NCI-H345 treated with DMSO at 0.1 percent for 48 hours (cell line): Measurements from ENCODE around the gene CYP2S1.
A peak's percentile ranks its signal among the peaks of the same experiment; 100 is the strongest.

Source experiments
- DNase-seq: peaks from one replicate; lab custom pipeline; 2025; ENCODE audit not compliant: unreplicated experiment; lab: John Stamatoyannopoulos, UW

Gene CYP2S1

DNA sequence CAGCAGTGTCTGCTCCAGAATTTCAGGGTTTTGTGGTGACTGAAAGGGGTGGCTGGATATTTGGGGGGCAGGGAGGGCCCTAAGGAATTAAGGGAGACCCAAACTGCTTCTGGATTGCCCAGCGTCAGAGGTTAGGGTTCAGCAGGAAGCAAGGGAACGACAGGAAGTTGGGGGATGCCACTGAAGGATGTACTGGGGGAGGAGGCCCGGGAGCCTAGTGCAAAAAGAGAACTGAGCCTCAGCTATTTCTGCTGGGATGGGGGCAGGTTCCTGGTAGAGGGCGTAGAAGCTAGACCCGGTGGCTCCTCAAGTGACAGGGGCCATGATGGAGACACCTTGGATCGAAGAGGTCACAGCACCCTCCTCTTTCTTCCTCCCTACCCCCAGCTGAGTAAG lies 1.1 kb downstream of the CYP2S1 start:
- no peak for DNase-seq

- DNase-seq: no peak
Measured at GRCh38 chr19:41195675-41196497, 2.9 kb downstream of the CYP2S1 start.

GRCh38 chr19:41198559-41198958 lies 5.5 kb downstream of the CYP2S1 start:
- DNase-seq: no peak

- DNase-seq: no peak
Measured at GRCh38 chr19:41203371-41203770, 10.4 kb downstream of the CYP2S1 start.

DNA sequence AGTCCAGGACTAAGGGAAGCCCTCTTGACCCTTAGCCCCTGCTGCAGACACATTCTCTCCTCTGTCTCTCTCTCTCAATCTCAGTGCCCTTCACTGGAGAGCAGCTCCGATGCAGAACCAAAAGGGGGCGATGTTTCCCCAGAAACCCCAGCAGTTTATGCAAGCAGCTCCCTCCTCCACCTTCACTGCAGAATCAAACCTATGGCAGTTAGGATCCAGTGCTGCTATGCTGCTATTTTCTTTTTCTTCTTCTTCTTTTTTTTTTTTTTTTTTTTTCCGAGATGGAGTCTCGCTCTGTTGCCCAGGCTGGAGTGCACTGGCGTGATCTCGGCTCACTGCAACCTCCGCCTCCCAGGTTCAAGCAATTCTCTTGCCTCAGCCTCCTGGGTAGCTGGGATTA lies 11.3 kb downstream of the CYP2S1 start:
- peak; percentile 1 for DNase-seq

GRCh38 chr19:41205995-41206394 lies 13.0 kb downstream of the CYP2S1 start:
- no peak for DNase-seq

DNA sequence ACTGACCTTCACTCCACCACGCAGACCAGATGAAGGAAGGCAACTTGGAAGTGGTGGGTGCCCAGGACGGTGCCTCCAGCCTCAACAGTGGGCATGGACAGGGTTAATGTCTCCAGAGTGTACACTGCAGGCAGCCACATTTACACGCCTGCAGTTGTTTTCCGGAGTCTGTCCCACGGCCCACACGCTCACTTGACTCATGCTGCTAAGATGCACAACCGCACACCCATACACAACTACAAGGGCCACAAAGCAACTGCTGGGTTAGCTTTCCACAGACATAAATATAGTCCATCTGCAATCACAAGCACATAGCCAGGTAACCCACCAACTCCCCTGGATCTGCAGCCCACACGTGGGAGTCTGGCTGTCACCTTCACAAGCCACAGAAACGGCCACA lies 13.4 kb downstream of the CYP2S1 start:
- DNase-seq: no peak

- DNase-seq: no peak
Measured at GRCh38 chr19:41206926-41207750, 14.1 kb downstream of the CYP2S1 start.

DNA sequence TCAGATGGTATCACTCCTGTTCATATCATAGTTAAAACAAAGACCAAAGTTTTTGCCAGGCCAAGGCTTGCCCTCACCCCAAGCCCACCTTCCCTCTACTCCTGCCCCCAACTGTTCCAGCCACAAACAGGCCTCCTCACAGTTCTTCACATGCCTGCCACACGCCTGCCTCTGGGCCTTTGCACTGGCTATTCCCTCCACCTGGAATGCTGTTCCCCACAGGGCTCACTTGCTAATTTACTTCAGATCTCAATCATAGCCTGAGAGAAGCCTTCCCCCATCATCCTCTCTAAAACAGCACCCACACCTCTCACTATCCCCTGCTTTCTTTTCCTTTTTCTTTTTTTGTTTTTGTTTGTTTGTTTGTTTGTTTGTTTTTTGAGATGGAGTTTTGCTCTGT lies 21.1 kb downstream of the CYP2S1 start:
- DNase-seq: no peak

GRCh38 chr19:41217741-41218140 lies 24.7 kb downstream of the CYP2S1 start:
- no peak for DNase-seq

DNA sequence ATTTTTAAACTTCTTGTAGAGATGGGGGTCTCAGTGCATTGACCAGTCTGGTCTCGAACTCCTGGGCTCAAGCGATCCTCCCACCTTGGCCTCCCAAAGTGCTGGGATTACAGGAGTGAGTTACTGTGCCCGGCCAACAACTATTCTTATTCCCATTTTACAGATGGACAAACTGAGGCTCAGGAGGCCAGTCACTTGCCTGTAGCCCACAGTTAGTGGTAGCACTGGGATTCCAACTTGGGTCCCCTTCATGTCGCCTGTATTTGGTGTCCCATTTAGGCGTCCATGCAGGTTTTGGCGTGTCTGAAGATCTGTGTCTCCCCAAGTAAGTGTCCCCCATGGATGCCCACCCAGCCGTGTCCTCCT lies 25.2 kb downstream of the CYP2S1 start:
- no peak for DNase-seq

DNA sequence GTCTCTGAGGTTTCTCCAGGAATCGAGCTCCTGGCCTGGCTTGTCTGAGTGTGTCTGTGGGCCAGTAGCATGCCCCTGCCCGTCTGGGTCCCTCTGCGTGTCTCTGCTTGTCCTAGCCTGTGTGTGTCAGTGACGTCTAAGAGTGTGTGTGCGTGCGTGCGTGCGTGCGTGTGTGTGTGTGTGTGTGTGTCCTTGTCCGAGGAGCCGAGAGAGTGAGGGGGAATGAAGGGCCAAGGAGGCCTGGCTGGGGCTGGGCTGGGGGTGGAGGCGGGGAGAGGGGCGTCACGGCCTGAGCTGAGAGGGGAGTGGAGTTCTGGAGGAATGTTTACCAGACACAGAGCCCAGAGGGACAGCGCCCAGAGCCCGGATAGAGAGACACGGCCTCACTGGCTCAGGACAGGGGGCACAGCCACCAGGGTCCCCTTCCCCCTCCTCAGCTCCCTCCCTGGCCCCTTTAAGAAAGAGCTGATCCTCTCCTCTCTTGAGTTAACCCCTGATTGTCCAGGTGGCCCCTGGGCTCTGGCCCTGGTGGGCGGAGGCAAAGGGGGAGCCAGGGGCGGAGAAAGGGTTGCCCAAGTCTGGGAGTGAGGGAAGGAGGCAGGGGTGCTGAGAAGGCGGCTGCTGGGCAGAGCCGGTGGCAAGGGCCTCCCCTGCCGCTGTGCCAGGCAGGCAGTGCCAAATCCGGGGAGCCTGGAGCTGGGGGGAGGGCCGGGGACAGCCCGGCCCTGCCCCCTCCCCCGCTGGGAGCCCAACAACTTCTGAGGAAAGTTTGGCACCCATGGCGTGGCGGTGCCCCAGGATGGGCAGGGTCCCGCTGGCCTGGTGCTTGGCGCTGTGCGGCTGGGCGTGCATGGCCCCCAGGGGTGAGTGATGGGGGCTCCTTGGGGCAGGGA lies 25.8 kb downstream of the CYP2S1 start, which contains the start of gene AXL:
AXL (plus strand) TSS at position 609 of the 893 bp plus-strand sequence; CDS start at position 779, 170 bp downstream.
- no peak for DNase-seq

- no peak for DNase-seq
Measured at GRCh38 chr19:41219924-41220567, 27.0 kb downstream of the CYP2S1 start.

- DNase-seq: no peak
Measured at GRCh38 chr19:41220811-41221210, 27.8 kb downstream of the CYP2S1 start.

- no peak for DNase-seq
Measured at GRCh38 chr19:41221514-41222205, 28.6 kb downstream of the CYP2S1 start.

GRCh38 chr19:41222240-41222639 lies 29.2 kb downstream of the CYP2S1 start:
- DNase-seq: no peak

- no peak for DNase-seq
Measured at GRCh38 chr19:41223431-41224234, 30.6 kb downstream of the CYP2S1 start.

DNA sequence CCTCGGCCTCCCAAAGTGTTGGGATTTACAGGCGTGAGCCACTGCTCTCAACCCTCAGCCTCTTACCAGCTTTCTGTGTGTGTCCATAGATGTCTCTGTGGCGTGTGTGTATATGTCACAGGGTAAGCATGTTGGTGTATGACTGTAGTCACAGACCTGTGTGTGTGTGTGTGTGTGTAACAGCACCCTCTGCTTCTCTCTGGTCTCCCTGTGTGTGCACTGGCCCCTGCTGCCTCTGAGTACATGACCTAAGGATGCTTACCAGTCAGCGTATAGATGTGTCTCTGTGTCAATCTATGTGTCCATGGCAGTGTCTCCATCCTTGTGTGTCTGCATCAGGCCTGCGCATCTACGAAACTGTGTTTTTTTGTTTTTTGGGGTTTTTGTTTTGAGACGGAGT lies 31.6 kb downstream of the CYP2S1 start:
- no peak for DNase-seq
